ENCODE results near the gene DBH.

Gene DBH

DNA sequence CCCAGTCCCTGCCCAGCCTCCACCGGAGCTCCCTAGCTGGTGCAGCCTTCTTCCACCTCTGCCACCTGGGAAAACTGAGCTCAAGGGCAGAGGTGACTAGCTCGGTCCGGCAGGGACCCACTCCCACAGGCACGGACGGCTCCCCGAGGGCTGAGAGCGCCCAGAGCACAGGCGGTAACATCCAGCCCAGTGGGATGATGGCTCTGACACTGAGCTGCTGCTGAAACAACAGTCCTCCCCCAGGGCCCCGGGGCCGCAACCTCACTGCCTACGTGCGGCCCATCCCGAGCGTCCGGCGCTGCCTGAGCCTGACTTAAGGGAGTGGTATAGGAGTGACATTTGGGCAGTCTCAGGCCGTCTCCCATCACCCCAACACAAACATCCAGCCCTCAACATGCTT, 30.7 kb upstream of the DBH start:
- TF ChIP-seq SUZ12 (IDR thresholded peaks at IDR 0.05; ENCODE audit: extremely low read depth, insufficient read depth, insufficient read length), result no peak
- TF ChIP-seq ZNF274 (IDR thresholded peaks at IDR 0.05; ENCODE audit: low read depth, low read length), result no peak
- Histone ChIP-seq H3K9ac (ENCODE audit: insufficient read length, low read depth) (no peak overlapping the region), H3K36me3 (ENCODE audit: insufficient read depth, insufficient read length, low read length) (no peaks in the 10 kb centered on the region), H3K4me1 (ENCODE audit: insufficient read depth, insufficient read length) (peaks cover 27% of the 10 kb centered on the region), H3K9me3 (ENCODE audit: insufficient read depth, low read length) (no peaks in the 10 kb centered on the region), H3K4me3 (ENCODE audit: insufficient read length, low read depth) (no peak overlapping the region), H3K27me3 (ENCODE audit: insufficient read depth, insufficient read length) (peaks cover 33% of the 10 kb centered on the region)
- DNase-seq (ENCODE audit: low read depth, low spot score), result no peak

DNA sequence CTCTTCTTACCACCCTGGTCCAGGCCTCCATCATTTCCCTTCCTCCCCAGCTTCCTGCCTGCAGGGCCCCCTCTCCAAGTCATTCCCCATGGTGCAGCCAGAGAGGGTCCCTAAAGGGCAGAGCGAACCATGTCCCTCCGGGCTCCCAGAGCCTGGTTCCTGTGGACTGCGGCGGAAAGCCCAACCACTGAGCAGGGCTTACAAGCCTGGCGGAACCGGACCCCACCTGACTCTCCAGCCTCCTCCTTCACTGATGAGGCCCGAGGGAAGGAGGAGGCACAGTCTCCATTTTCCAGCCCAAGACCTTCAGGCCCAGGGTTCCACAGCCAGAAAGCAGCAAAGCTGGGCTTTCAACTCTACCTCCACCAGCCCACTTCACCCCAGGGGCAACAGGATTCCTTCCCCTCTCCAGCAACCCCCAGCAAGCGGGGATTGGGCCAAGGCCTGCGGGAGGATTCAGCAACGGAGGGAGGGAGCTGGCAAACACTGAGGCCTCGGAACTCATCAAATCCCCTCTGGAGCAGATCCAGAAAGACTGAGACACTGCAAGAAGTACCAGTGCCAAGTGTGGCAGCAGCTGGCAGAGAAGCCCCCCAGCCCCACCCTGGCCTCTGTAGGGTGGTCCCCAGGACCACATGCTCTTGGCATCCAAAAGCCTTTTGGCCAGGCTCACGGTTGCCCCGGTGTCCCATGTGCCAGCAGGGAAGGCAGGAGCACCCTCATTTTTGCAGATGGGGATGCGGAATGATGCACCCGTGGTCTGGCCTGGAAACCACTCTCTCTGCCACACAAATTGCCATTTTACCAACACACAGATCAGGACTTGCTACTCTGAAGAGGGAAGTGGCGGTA, 30.1 kb upstream of the DBH start:
- peaks cover 24% of the 10 kb centered on the region for H3K4me1 ChIP-seq (ENCODE audit: insufficient read depth, insufficient read length)
- no peak for DNase-seq (ENCODE audit: low read depth, low spot score)
- no peak overlapping the region for H3K4me3 ChIP-seq (ENCODE audit: insufficient read length, low read depth)
- no peak overlapping the region for H3K9ac ChIP-seq (ENCODE audit: insufficient read length, low read depth)
- no peaks in the 10 kb centered on the region for H3K36me3 ChIP-seq (ENCODE audit: insufficient read depth, insufficient read length, low read length)
- H3K9me3 ChIP-seq (ENCODE audit: insufficient read depth, low read length), result no peaks in the 10 kb centered on the region
- peaks cover 40% of the 10 kb centered on the region for H3K27me3 ChIP-seq (ENCODE audit: insufficient read depth, insufficient read length)
- TF ChIP-seq SUZ12 (IDR thresholded peaks at IDR 0.05; ENCODE audit: extremely low read depth, insufficient read depth, insufficient read length), result no peak
- no peak for TF ChIP-seq ZNF274 (IDR thresholded peaks at IDR 0.05; ENCODE audit: low read depth, low read length)
- TF ChIP-seq YY1 (IDR thresholded peaks at IDR 0.05; ENCODE audit: insufficient read depth, insufficient read length), result no peak

DNA sequence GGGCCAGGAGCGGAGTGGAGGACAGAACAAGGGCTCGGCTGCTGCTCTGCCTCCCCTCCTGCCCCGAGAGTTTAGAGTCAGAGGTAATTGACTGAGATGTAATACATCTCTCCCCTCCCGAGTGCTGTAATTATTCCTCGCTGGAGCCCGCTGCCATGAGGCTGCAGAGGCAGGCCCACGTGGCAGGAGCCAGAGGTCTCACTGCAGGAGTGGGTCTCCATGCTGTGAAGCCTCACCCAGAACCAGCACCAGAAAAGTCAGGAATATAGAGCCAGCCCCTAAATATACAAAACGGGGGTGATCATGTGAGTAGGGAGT, 29.5 kb upstream of the DBH start:
- Histone ChIP-seq H3K4me3 (ENCODE audit: insufficient read length, low read depth) (no peak overlapping the region), H3K36me3 (ENCODE audit: insufficient read depth, insufficient read length, low read length) (no peaks in the 10 kb centered on the region), H3K4me1 (ENCODE audit: insufficient read depth, insufficient read length) (peaks cover 24% of the 10 kb centered on the region), H3K9me3 (ENCODE audit: insufficient read depth, low read length) (no peaks in the 10 kb centered on the region), H3K9ac (ENCODE audit: insufficient read length, low read depth) (no peak overlapping the region), H3K27me3 (ENCODE audit: insufficient read depth, insufficient read length) (peaks cover 45% of the 10 kb centered on the region)
- no peak for TF ChIP-seq YY1 (IDR thresholded peaks at IDR 0.05; ENCODE audit: insufficient read depth, insufficient read length)
- no peak for TF ChIP-seq ZNF274 (IDR thresholded peaks at IDR 0.05; ENCODE audit: low read depth, low read length)
- no peak for TF ChIP-seq SUZ12 (IDR thresholded peaks at IDR 0.05; ENCODE audit: extremely low read depth, insufficient read depth, insufficient read length)
- DNase-seq (ENCODE audit: low read depth, low spot score), result no peak

DNA sequence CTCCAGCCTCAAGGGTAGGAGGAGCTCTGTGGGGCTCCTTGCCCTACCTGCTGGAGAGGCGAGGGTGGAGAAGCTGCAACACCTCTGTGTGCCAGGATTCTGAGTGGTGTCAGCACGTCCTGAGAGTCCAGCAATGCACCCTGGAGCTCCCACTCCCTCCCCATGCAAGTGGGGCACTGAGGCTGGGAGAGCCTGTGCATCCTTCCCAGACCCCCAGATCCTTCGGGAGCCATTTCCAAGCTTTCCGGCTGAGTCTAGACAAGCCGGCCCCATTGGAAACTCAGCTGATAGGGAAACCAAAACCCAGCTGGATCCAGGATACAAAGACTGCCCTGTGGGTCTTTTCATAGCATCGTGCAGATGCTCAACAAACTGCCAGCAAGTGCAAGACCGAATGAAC, 28.8 kb upstream of the DBH start:
- no peak for TF ChIP-seq SUZ12 (IDR thresholded peaks at IDR 0.05; ENCODE audit: extremely low read depth, insufficient read depth, insufficient read length)
- TF ChIP-seq ZNF274 (IDR thresholded peaks at IDR 0.05; ENCODE audit: low read depth, low read length), result no peak
- TF ChIP-seq YY1 (IDR thresholded peaks at IDR 0.05; ENCODE audit: insufficient read depth, insufficient read length), result no peak
- Histone ChIP-seq H3K36me3 (ENCODE audit: insufficient read depth, insufficient read length, low read length) (no peaks in the 10 kb centered on the region), H3K4me3 (ENCODE audit: insufficient read length, low read depth) (no peak overlapping the region), H3K4me1 (ENCODE audit: insufficient read depth, insufficient read length) (peaks cover 24% of the 10 kb centered on the region), H3K9ac (ENCODE audit: insufficient read length, low read depth) (no peak overlapping the region), H3K27me3 (ENCODE audit: insufficient read depth, insufficient read length) (peaks cover 53% of the 10 kb centered on the region), H3K9me3 (ENCODE audit: insufficient read depth, low read length) (no peaks in the 10 kb centered on the region)
- no peak for DNase-seq (ENCODE audit: low read depth, low spot score)

DNA sequence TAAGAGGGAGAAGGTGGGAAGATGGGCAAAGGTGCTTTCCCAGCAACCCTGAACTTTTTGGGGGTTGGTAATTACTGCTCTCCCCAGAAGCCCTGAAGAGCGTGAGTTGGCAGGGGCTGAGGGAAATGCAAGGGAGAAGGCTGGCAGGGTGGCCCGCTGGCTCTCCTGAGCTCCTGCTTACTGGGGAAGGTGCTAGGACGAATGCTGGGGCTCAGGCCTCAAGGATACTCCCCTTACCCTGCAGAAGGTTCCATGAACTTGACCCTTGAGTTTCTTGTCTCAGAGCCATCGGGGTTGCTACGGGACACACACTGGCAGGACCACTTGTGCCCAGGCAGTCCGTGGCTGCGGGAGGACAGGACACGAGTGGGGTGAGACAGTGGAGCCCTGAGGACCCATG, 28.2 kb upstream of the DBH start:
- no peaks in the 10 kb centered on the region for H3K36me3 ChIP-seq (ENCODE audit: insufficient read depth, insufficient read length, low read length)
- peaks cover 24% of the 10 kb centered on the region for H3K4me1 ChIP-seq (ENCODE audit: insufficient read depth, insufficient read length)
- no peak for DNase-seq (ENCODE audit: low read depth, low spot score)
- no peaks in the 10 kb centered on the region for H3K9me3 ChIP-seq (ENCODE audit: insufficient read depth, low read length)
- H3K27me3 ChIP-seq (ENCODE audit: insufficient read depth, insufficient read length), result peaks cover 57% of the 10 kb centered on the region
- H3K9ac ChIP-seq (ENCODE audit: insufficient read length, low read depth), result no peak overlapping the region
- TF ChIP-seq ZNF274 (IDR thresholded peaks at IDR 0.05; ENCODE audit: low read depth, low read length), result no peak
- no peak for TF ChIP-seq SUZ12 (IDR thresholded peaks at IDR 0.05; ENCODE audit: extremely low read depth, insufficient read depth, insufficient read length)
- TF ChIP-seq YY1 (IDR thresholded peaks at IDR 0.05; ENCODE audit: insufficient read depth, insufficient read length), result no peak
- no peak overlapping the region for H3K4me3 ChIP-seq (ENCODE audit: insufficient read length, low read depth)

DNA sequence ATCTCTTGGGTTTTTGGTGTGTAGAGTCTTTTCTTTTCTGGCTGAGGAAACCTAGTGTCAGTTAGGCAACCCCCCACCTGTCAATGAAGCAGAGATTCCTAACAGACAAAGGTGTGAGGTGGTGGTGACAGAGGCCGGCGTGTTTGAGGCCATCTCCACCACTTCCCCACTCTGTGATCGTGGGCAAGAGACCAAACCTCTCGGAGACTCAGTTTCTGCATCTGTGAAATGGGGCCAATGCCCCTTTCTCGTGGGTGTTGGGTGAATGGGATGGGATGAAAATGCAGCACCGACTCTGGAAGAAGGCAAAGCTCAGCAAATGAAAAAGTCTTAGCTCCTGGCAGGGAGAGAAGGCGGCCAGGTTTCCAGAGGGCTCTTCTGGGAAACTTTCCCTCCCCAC, 27.8 kb upstream of the DBH start:
- Histone ChIP-seq H3K9ac (ENCODE audit: insufficient read length, low read depth) (no peak overlapping the region), H3K36me3 (ENCODE audit: insufficient read depth, insufficient read length, low read length) (no peaks in the 10 kb centered on the region), H3K9me3 (ENCODE audit: insufficient read depth, low read length) (no peaks in the 10 kb centered on the region), H3K4me1 (ENCODE audit: insufficient read depth, insufficient read length) (peaks cover 22% of the 10 kb centered on the region), H3K27me3 (ENCODE audit: insufficient read depth, insufficient read length) (peaks cover 57% of the 10 kb centered on the region), H3K4me3 (ENCODE audit: insufficient read length, low read depth) (peak overlapping the region; percentile 49)
- no peak for DNase-seq (ENCODE audit: low read depth, low spot score)
- TF ChIP-seq SUZ12 (IDR thresholded peaks at IDR 0.05; ENCODE audit: extremely low read depth, insufficient read depth, insufficient read length), result no peak
- TF ChIP-seq YY1 (IDR thresholded peaks at IDR 0.05; ENCODE audit: insufficient read depth, insufficient read length), result no peak
- no peak for TF ChIP-seq ZNF274 (IDR thresholded peaks at IDR 0.05; ENCODE audit: low read depth, low read length)

DNA sequence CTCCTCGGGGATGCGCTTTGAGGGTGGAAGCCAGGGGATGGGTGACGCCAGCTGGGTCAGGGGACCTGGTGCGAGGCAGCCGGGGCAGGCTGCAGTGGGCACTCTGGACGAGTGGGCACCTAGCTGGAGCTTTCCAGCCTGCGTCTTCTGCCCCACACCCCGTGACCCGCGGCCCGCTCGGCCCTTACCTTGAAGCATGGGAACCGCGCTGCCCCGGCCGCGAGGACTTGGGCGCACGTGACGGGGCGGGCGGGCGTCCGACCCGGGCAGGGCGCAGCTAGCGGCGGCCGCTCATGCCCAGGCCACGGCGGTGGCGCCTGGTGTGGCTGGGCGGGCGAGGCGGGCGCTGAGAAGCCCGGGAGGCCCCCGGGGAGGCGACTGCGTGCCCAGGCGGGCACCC, 27.3 kb upstream of the DBH start:
- no peak for DNase-seq (ENCODE audit: low read depth, low spot score)
- no peaks in the 10 kb centered on the region for H3K36me3 ChIP-seq (ENCODE audit: insufficient read depth, insufficient read length, low read length)
- peak overlapping the region; percentile 49 for H3K4me3 ChIP-seq (ENCODE audit: insufficient read length, low read depth)
- no peaks in the 10 kb centered on the region for H3K9me3 ChIP-seq (ENCODE audit: insufficient read depth, low read length)
- peaks cover 58% of the 10 kb centered on the region for H3K27me3 ChIP-seq (ENCODE audit: insufficient read depth, insufficient read length)
- H3K4me1 ChIP-seq (ENCODE audit: insufficient read depth, insufficient read length), result peaks cover 20% of the 10 kb centered on the region
- TF ChIP-seq ZNF274 (IDR thresholded peaks at IDR 0.05; ENCODE audit: low read depth, low read length) (no peak), YY1 (IDR thresholded peaks at IDR 0.05; ENCODE audit: insufficient read depth, insufficient read length) (no peak), SUZ12 (IDR thresholded peaks at IDR 0.05; ENCODE audit: extremely low read depth, insufficient read depth, insufficient read length) (no peak)
- peak overlapping the region; percentile 72 for H3K9ac ChIP-seq (ENCODE audit: insufficient read length, low read depth)

Data from NT2/D1 (cell line).